ENCODE measurements around the gene PLEKHG5.
"Not testable (repeated sequence)": the region's sequence is repeated elsewhere in the genome, so short reads cannot be mapped to it uniquely, and the experiment has no call there.

Gene PLEKHG5

DNA sequence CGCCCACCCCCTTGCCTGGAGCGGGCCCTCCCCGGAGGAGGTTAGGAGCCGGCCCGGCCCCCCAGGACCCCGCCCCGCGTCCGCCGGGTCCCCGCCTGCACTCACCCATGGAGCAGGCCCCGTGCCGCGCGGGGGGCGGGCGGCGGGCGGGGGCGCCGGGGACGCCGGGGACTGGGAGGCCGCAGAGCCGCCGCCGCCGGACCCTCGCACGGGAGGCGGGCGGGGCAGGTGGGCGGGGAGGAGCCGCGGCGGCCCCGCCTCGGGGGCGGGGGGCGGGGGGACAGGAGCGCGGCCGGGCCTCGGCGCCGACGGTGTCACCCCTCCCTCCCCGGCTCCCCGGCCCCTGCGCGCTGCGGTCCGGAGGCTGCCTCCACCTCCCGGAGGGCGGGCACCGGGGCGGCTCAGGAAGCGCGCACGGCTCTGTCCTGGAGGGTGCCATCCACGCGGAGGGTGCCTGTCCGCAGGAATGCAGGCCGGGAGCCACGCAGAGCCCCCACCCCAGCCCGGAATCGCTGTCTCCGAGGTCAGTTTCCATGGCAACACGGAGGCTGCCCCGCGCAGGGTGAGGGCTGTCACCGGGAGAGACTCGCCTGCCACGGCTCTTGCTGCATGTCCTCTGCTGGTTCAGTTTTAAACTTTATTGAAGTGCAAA is 5.9 kb upstream of the PLEKHG5 start:
- intact Hi-C loops (cut with DNase I), result no loop called here
- DNase-seq, result peak in 6 of 10 donors; percentile 28 to 91 (median 66)

DNA sequence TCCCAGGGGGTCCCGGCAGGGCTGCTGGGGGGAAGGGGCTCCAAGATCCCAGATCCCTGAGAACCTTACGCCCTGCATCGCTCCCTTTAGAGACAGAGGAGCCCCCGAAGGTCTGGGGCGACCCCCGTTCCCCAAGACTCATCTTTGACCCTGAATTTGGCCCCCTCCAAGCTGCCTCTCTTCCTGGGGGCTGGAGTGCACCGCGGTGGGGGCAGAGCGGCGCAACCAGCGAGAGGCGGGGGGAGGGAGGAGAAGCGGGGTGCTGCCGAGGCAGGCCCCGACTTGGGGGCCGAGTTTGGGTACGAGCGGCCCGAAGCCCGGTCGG is 5.4 kb upstream of the PLEKHG5 start:
- no peak for DNase-seq
- intact Hi-C loops (cut with DNase I), result no loop called here

DNA sequence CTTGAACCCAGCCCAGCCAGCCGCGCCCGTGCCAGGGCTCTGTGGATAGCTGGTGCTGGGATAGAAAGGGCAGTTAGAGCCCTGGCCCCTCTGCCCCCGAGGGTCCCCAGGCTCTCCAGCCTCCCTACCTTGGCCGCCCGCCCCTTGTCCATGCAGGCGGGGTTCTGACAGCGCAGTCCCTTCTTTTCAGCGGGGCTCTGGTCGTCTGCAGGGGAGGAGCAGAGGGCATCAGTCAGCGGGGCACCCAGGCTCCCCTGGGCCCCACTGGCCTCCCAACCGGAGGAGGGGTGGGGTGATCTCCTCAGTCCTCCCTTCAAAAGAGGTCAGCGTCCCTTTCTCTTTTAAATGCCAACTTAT is 4.9 kb upstream of the PLEKHG5 start:
- intact Hi-C loops (cut with DNase I), result no loop called here
- peak in 1 of 10 donors; percentile 77 for DNase-seq

DNA sequence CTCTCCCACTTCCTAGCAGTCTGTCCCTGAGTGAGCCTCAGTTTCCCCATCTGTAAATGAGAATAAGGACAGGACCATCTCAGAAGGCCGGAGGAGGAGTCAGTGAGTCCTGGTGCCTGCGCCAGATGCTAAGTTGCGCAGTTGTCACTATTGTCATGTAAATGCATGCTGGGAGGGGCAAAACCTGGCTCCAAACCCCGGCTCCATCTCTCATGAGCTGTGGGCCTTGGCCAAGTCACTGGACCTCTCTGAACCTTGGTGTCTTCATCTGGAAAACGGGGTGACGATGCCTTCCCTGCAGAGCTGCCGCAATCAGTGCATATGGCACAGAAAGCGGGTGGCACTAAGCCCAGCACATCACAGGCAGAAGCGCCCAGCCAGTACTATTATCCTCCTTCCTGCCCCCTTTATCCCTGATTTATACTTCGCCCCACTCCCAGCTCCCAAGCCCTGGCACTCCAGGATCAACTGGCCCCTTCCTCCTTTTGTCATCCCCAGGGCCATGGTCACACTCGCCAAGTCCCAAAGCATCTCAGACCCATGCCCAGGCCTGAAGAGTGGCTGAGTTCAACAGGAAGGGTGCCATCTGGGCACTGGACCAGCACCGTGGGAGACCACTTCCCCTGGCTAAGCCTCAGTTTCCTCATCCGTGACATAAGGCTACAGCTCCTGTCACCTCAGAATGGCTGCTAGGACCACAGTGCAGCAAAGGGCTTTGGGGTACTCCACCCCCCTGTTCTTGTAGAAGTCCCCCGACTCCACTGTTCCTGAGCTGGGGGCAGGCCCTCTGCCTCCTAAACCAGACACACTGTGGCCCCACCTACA is 4.3 kb upstream of the PLEKHG5 start:
- DNase-seq, result peak in 3 of 10 donors; percentile 47 to 88 (median 57)
- intact Hi-C loops (cut with DNase I), result no loop called here

DNA sequence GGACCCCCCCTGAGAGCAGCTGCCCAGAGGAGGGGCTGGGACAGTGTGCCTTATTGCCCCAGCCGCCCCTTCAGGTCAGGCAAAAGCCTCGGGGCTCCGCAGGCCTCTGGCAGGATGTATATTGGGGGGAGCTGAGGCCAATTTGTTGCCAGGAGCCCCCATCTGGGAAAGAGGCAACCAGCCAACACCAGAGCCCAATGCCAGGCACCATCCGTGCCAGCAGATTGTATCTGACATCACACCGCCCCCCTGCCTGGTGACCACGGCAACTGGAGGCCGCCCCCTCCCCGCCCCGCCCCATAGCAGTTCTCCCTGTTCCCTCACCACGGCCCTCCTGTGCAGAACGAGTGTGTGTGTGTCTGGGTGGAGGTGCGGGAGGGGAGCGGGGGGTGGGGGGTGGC is 3.6 kb upstream of the PLEKHG5 start:
- DNase-seq, result peak in 5 of 10 donors; percentile 41 to 89 (median 69)
- intact Hi-C loops (cut with DNase I), result no loop called here

DNA sequence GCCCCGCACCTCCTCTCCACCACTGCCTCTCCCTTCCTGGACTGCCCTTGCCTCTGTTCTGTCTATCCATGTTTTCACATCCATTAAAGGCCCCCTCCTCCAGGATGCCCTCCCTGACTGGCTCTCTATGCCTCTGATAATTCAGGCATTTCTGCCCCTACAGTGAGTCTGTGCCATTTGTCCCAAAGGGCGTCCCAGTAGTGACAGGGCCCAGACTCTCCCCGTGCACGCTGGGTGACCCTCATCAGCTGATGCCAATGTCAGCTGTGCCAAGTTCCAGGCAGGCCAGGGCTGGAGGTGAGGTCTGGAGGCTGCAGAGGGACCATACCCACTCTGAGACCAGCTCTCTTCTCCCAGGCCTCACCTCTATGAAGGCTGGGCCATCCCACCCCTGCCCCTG is 3.2 kb upstream of the PLEKHG5 start:
- DNase-seq, result no peak
- intact Hi-C loops (cut with DNase I), result no loop called here

DNA sequence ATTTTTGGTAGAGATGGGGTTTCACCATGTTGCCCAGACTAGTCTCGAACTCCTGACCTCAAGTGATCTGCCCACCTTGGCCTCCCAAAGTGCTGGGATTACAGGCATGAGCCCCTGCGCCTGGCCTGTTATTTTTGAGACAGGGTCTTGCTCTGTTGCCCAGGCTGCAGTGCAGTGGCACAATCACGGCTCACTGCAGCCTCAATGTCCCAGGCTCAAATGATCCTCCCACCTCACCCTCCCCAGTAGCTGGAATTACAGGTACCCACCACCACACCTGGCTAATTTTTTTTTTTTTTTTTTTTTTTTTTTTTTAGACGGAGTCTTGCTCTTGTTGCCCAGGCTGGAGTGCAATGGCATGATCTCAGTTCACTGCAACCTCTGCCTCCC is 2.4 kb upstream of the PLEKHG5 start:
- DNase-seq; intact Hi-C loops (cut with DNase I): not testable (repeated sequence)

DNA sequence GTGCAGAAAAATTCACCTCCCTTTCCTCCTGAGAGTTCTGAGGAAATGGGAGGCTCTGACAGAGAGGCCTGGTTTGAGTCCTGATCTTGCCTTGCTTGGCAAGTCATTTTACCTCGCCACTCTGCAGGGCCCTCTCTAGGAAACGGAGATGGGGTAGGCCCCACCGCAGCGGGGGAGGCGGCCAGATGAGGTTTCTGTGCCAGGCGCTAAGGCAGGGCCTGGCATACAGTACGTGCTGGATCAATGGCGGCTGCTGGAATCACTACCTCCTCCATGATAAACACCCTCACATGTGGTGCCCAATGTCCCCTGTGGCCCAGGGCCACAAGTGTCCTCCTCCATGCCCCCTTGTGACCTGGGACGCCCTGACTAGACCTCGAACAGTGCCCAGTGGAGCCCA is 499 bp upstream of the PLEKHG5 start:
- peak in 1 of 10 donors; percentile 67 for DNase-seq
- intact Hi-C loops (cut with DNase I), result no loop called here

DNA sequence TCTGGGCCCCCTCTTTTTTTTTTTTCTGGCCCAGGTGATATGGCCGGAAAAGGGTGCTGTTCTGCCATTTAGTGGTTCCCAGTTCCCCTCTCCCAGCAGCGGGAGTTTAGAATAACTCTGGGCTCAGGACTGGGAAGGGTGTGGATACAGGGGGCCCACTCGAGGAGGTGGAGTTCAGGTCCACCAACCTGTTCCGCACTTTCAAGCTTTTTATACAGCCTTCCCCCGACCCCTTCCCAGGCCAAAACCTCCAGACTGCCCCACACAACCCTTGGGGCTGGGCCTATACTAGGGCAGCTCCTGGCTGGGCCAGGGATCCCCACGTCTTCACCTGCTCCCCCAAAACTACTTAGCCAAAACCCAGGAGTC is 402 bp downstream of the PLEKHG5 start:
- no peak for DNase-seq
- intact Hi-C loops (cut with DNase I), result no loop called here

DNA sequence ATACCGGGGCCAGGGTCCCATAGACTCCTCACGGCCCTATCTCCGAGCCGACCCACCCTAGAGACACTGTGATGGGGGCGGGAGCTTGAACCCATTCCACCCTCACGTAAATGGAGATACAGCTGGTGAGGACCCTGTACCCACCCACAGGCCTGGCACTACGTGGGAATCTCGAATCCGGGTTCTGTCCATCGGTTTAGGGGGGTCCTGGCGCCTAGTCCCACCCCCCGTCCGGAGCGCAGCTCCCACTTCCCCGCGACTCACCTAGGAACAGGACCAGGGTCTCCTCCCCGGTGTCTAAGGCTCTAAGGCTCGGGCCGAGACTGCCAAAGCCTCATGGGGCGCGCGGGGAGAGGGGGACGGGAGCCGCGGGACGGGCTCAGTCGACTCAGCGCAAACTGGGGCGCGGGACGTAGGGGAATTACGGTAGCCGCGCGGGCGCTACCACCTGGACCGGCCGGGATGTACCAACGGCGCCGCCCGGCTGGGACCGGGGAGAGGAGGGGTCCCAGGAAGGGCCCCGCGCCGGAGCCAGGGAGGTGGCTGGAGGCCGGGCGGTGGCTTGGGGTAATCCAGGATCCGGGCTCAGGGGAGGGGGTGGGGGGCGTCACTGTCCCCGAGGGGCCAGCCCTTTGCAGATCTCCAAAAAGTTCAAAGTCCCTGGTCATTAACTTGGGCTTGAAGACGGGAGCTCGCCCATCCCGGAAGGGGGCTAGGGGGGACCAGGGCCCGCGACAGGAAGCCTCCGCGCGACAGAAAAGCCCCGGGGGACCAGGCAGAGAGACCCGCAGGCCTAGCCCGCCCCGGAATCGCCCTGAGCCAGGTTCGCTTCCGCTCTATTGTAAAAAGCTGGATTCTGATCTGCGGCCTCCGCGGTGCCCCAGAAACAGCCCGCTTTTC is 1.0 kb downstream of the PLEKHG5 start:
- peak in 8 of 10 donors; percentile 50 to 93 (median 60) for DNase-seq
- intact Hi-C loops (cut with DNase I), result no loop called here

DNA sequence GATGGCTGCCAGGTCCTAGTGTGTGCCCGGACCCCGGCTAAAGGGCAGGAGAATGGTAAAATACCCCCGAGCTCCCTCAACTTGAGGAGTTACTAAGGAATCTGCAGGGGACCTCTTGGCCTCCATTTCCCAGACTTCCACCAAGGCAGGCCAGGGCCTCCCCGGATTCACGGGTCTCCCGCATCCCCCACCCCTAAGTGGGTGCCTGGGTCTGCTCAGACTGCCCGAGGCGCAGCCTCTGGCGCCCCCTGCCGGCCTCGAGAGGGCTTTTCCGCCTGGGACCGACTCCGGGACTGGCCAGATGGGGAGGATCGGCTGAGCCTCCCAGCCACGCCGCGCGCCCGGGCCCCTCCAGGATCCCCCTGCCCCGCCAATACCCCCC is 1.7 kb downstream of the PLEKHG5 start:
- intact Hi-C loops (cut with DNase I), result loop anchor here (5.0 kb wide), 1 partner anchor 33 kb away; no protein-coding TSS in a partner anchor
- DNase-seq, result peak in 9 of 10 donors; percentile 58 to 96 (median 74)

DNA sequence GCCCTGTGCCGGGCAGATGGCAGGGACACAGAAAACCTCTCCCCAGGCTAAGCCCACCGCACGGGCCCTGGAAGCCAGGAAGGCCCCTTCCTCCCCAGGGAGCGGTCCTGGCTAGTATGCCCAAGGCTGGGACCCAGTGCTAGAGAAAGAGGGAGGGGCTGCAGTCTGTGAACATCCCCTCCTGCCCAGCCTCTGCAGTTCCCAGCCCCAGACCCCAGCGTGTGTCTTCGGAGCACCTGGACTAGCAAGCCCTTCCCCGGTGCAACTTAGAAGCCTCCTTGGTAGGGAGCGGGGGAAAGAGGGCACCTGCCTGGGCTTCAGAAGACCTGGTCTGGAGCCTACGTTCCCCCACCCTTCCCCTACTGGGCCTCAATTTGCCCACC is 2.1 kb downstream of the PLEKHG5 start:
- DNase-seq, result peak in 1 of 10 donors; percentile 71
- intact Hi-C loops (cut with DNase I), result loop anchor here (5.0 kb wide), 1 partner anchor 33 kb away; no protein-coding TSS in a partner anchor

DNA sequence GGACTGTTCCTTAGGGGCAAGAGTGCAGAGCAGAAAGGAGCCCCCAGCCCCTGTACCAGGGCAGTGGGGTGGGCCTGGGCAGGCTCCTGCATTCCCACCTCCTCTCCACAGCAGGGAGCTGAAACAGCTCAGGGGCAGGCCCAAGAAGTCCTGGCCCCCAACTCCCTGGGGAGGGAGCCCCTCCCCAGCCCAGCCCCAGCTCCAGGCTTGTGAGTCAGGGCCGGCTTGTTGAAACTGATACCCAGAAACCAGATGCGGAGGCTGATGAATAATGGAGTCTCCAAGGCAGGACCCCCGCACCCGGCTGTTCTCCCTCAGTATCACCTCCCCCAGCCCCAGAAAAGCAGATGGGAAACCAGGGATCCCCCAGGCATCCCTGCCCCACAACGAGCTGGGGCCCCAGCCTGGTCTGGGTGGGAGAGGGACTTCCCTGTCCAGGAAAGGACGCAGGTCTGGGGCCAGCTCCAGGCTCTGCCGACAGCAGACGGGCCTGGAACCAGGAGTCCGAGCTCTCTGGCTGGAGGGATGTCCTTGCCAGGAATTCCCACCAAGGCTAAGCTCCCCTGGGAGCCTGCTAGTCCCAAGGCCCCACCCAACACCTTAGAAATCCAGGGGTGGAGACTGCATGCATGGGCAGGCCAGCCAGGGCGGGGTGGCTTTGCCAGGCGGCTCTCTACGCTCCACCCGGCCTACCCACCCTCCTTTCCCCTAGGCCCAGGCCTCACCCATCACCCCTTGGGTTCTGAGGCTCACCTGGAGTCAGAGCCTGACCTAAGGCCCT is 2.7 kb downstream of the PLEKHG5 start:
- peak in 1 of 10 donors; percentile 62 for DNase-seq
- intact Hi-C loops (cut with DNase I), result loop anchor here (5.0 kb wide), 1 partner anchor 34 kb away; no protein-coding TSS in a partner anchor

DNA sequence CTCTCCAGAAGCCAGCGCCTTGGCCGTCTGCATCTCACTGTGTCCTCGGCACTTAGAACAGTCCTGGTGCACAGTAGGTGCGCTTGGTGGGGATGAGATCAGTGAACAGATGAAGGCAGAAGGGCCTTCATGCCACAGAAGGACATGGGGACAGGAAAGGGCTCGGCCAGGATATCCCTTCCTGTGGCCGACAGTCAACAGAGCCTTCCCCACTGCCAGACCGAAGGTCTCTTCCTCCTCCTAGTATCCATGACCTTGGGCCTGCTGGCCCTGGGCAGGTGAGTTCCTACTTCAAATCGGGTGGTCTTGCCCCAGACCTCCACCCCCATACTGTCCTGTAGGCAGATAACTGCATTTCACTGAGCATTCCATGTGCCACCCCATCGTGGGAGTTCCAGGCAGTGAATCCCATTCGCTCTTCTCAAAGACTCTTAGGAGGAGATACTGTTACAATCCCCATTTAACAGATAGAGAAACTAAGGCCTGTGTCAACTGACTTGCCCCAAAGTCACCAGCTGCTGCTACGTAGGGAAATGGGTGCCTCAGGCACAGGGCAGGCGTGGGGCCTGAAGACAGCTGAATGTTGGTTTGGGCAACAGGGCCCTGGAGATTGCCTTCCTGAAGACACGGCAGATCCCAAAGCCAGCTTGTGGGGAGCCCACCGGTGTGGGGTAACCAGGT is 3.5 kb downstream of the PLEKHG5 start:
- DNase-seq, result peak in 1 of 10 donors; percentile 58
- intact Hi-C loops (cut with DNase I), result loop anchor here (5.0 kb wide), 1 partner anchor 34 kb away; no protein-coding TSS in a partner anchor

DNA sequence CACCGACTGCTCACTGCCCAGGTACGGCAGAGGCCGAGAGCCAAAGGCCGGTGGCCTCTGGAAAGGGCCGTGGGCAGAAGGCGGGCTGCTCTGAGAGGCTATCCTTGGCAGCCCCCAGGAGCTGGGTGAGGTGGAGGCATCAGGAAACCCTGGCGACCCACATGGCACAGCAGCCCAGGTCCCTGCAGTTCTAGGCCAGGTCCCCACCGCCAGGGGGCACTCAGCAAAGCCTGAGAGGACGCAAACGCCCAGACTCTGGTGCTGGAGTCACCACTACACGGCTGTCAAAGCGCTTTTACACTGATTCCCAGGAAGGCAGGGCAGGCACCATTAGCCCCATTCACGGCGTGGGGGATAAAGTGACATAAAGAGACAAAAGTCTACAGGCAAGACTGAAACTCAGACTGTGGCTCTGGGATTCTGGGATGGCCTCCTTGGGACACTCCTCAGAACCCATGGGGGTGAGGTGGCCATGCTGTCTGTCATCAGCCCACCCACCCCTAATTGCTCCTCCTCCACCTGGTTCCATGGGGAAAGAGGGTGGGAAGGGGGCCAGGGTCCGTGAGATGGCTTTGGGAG is 4.9 kb downstream of the PLEKHG5 start:
- peak in 9 of 10 donors; percentile 79 to 96 (median 85) for DNase-seq
- intact Hi-C loops (cut with DNase I), result loop anchor here (1.0 to 5.0 kb wide), 2 partner anchors 36 to 160 kb away; no protein-coding TSS in a partner anchor

DNA sequence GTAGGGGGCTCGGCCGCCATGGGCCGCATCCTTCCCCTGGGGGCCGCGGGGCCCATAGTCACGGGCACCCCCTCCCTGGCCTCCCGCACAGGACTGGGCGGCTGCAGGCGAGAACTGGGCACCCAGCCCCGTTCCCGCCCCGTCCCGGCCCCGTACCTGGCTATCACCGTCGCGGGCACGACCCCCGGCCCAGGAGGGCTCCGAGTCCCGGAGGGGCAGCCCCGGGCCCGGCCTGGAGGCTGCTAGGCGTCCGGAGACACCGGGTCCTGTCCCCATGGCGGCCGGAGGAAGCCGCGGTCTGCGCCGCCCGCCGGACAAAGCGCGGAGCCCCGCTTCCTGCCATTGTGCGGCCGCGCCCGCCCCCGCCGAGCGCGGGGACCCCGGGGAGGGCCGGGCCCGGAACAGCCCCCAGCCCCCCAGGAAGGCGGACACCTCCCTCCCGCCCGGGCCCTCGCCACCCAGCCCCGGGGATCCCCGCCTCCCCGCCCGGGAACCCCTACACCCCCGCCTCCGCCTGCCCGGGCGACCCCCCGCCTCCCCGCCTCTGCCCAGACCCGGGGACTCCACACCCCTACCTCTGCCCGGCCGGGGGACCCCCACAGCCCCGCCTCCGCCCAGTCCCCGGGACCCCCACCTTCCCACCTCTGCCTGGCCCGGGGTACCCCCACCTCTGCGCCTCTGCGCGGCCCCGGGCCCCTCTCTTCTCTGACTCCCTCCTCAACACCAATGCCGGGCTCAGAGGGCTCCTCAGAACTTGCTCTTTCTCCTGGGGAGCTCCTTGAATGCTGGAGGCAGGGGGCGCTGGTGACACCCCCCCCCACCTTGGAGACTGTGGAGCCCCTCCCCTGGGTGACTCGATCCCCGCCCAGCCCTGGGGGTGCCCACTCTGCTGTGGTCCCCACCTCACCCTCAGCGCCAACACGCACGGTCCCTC is 6.0 kb downstream of the PLEKHG5 start:
- DNase-seq, result peak in 1 of 10 donors; percentile 79
- intact Hi-C loops (cut with DNase I), result loop anchor here (1.0 to 5.0 kb wide), 2 partner anchors 37 to 161 kb away; no protein-coding TSS in a partner anchor

DNA sequence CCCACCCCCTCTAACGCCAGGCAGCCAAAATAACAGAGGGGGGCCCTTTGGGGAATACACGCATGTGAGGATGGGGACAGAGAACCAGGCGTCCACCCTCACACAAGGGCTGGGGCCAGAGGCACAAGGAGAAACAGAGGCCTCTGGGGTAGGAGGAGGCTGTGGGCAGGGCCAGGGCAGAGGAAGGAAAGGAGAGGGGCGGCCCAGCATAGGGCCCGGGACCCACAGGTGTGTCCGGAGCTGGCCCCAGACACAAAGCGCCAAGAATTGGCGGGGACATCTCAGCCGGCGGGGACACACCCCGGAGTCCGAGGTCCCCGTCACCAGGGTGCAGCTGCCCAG is 6.7 kb downstream of the PLEKHG5 start:
- intact Hi-C loops (cut with DNase I), result loop anchor here (5.0 kb wide), 1 partner anchor 38 kb away; no protein-coding TSS in a partner anchor
- peak in 1 of 10 donors; percentile 72 for DNase-seq

DNA sequence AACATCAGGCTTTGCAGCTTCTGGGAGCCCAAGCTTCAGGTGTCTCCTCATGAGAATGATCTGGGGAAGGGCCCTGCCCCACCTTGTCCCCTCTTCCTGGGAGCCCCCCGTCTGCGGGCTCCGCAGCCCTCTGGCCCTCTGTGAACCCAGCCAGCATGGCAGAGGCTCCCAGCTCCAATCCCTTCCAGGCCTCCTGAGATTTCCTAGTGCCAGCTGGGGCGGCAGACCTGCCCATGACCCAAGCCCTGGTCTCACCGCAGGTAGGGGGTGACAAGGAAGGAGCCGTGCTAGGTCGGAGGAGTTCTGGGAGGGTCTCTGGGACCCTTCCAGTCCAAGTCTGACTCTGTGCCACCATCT is 7.7 kb downstream of the PLEKHG5 start:
- intact Hi-C loops (cut with DNase I), result no loop called here
- peak in 1 of 10 donors; percentile 55 for DNase-seq
